Activated CD8-positive, alpha-beta memory T cell treated with anti-CD3 and anti-CD28 coated beads, Interleukin-2, amount 10 ng/mL, durations not matched to agents 7 days and 5 days (primary cell): ENCODE results near the gene C19orf85. TPM values are rescaled to one million over a fixed set of nuclear protein-coding genes. Genes with fewer than 3 reads are reported as not detected.
"Not testable (repeated sequence)": the region's sequence is repeated elsewhere in the genome, so short reads cannot be mapped to it uniquely, and the experiment has no call there.

ENCODE experiments used
- ATAC-seq: fragments of 150-1000 bp; cut with Tn5 transposase; one replicate; pipeline ENCODE4 v1.10.0; 2021; ENCODE audit warnings: moderate library complexity
- CTCF ChIA-PET: fragments of 350-600 bp; sonication (Branson Sonifier 250); formaldehyde crosslinking; loops from one replicate; lab custom pipeline; 2021; ENCODE audit warnings: antibody characterized with exemption; lab: Charles Lee
- DNase-seq: peaks from one replicate; pipeline ENCODE4 v3.0.0-alpha.2; 2020
- H3K27ac Mint-ChIP-seq: one replicate; pipeline ENCODE4 v1.8.0; 2021; ENCODE audit warnings: mild to moderate bottlenecking, mixed read lengths
- H3K27me3 Mint-ChIP-seq: one replicate; pipeline ENCODE4 v1.8.0; 2021; ENCODE audit warnings: mixed read lengths
- H3K36me3 Mint-ChIP-seq: one replicate; pipeline ENCODE4 v1.8.0; 2021; ENCODE audit warnings: mild to moderate bottlenecking, mixed read lengths
- H3K4me1 Mint-ChIP-seq: one replicate; pipeline ENCODE4 v1.8.0; 2021; ENCODE audit warnings: mixed read lengths
- H3K4me3 Mint-ChIP-seq: one replicate; pipeline ENCODE4 v1.8.0; 2021; ENCODE audit warnings: mild to moderate bottlenecking, moderate library complexity, mixed read lengths
- H3K9me3 Mint-ChIP-seq: one replicate; pipeline ENCODE4 v1.8.0; 2022; ENCODE audit warnings: low read depth, mixed read lengths
- total RNA-seq, 2 experiments: library from RNA; stranded (reverse); gene quantifications; one replicate each; pipeline ENCODE4 v1.2.3, GENCODE V29; 2021

Gene C19orf85
- total RNA-seq, 2 experiments from 2014 or later = not detected

GRCh38 chr19:55456347-55456746, 8.2 kb downstream of the C19orf85 start:
- Mint-ChIP-seq H3K36me3 (peaks cover 4% of the 10 kb centered on the region), H3K27ac (no peak overlapping the region), H3K4me3 (no peak overlapping the region), H3K9me3 (no peaks in the 10 kb centered on the region), H3K27me3 (peaks cover 14% of the 10 kb centered on the region), H3K4me1 (peaks cover 17% of the 10 kb centered on the region)
- CTCF ChIA-PET = no interaction called here
- DNase-seq = no peak
- ATAC-seq = no peak

- Mint-ChIP-seq H3K4me3 (no peak overlapping the region), H3K36me3 (peaks cover 4% of the 10 kb centered on the region), H3K27ac (no peak overlapping the region), H3K9me3 (no peaks in the 10 kb centered on the region), H3K27me3 (peaks cover 17% of the 10 kb centered on the region), H3K4me1 (peaks cover 14% of the 10 kb centered on the region)
- DNase-seq = no peak
- no peak for ATAC-seq
- CTCF ChIA-PET = no interaction called here
Measured at GRCh38 chr19:55455576-55456235, 8.8 kb downstream of the C19orf85 start.

- H3K9me3 Mint-ChIP-seq = no peaks in the 10 kb centered on the region
- peaks cover 4% of the 10 kb centered on the region for H3K36me3 Mint-ChIP-seq
- H3K27me3 Mint-ChIP-seq = peaks cover 22% of the 10 kb centered on the region
- no peak overlapping the region for H3K27ac Mint-ChIP-seq
- no peak for ATAC-seq
- H3K4me3 Mint-ChIP-seq = no peak overlapping the region
- H3K4me1 Mint-ChIP-seq = peaks cover 6% of the 10 kb centered on the region
- DNase-seq = peak; percentile 68
- CTCF ChIA-PET = interaction anchor here (1.0 kb wide), 1 partner anchor 173 kb away, joined by 3 read pairs; no protein-coding TSS in a partner anchor
Measured at GRCh38 chr19:55454787-55455243, 9.7 kb downstream of the C19orf85 start.

GRCh38 chr19:55453511-55454260, 10.9 kb downstream of the C19orf85 start:
- peaks cover 23% of the 10 kb centered on the region for H3K27me3 Mint-ChIP-seq
- CTCF ChIA-PET = interaction anchor here (0.6 to 1.6 kb wide), 8 partner anchors 9 to 313 kb away, joined by 3 to 8 read pairs (median 4); no protein-coding TSS in a partner anchor
- no peak overlapping the region for H3K4me3 Mint-ChIP-seq
- peaks cover 6% of the 10 kb centered on the region for H3K4me1 Mint-ChIP-seq
- no peak overlapping the region for H3K27ac Mint-ChIP-seq
- no peaks in the 10 kb centered on the region for H3K9me3 Mint-ChIP-seq
- DNase-seq (no peak), ATAC-seq (no peak)
- H3K36me3 Mint-ChIP-seq = peaks cover 4% of the 10 kb centered on the region

- ATAC-seq = peak; percentile 53
- no peak overlapping the region for H3K27ac Mint-ChIP-seq
- CTCF ChIA-PET = interaction anchor here (0.6 to 1.6 kb wide), 4 partner anchors 14 to 312 kb away, joined by 3 to 8 read pairs (median 6); no protein-coding TSS in a partner anchor
Measured at GRCh38 chr19:55452749-55453346, 11.7 kb downstream of the C19orf85 start.

GRCh38 chr19:55451965-55452748, 12.4 kb downstream of the C19orf85 start:
- ATAC-seq (no peak), DNase-seq (no peak)
- Mint-ChIP-seq H3K9me3 (no peaks in the 10 kb centered on the region), H3K27ac (no peak overlapping the region), H3K27me3 (peaks cover 23% of the 10 kb centered on the region), H3K4me3 (no peak overlapping the region), H3K36me3 (peaks cover 4% of the 10 kb centered on the region), H3K4me1 (peaks cover 6% of the 10 kb centered on the region)
- CTCF ChIA-PET = interaction anchor here (0.8 kb wide), 1 partner anchor 15 kb away, joined by 3 read pairs; no protein-coding TSS in a partner anchor

More at GRCh38 chr19:55452749-55453346, 11.7 kb downstream of the C19orf85 start:
- H3K4me3 Mint-ChIP-seq = no peak overlapping the region
- no peaks in the 10 kb centered on the region for H3K9me3 Mint-ChIP-seq
- H3K4me1 Mint-ChIP-seq = peaks cover 6% of the 10 kb centered on the region
- H3K27me3 Mint-ChIP-seq = peaks cover 23% of the 10 kb centered on the region
- peak; percentile 59 for DNase-seq
- H3K36me3 Mint-ChIP-seq = peaks cover 4% of the 10 kb centered on the region

- CTCF ChIA-PET = interaction anchor here (0.8 kb wide), 1 partner anchor 15 kb away, joined by 3 read pairs; no protein-coding TSS in a partner anchor
- no peak for DNase-seq
- H3K27ac Mint-ChIP-seq = no peak overlapping the region
Measured at GRCh38 chr19:55451163-55451964, 13.2 kb downstream of the C19orf85 start.

GRCh38 chr19:55449469-55449868, 15.1 kb downstream of the C19orf85 start:
- ATAC-seq (no peak), DNase-seq (no peak)
- no peaks in the 10 kb centered on the region for H3K9me3 Mint-ChIP-seq
- H3K27me3 Mint-ChIP-seq = peaks cover 37% of the 10 kb centered on the region
- H3K27ac Mint-ChIP-seq = no peak overlapping the region
- peaks cover 4% of the 10 kb centered on the region for H3K36me3 Mint-ChIP-seq
- CTCF ChIA-PET = interaction anchor here (0.7 kb wide), 1 partner anchor 272 kb away, joined by 3 read pairs; no protein-coding TSS in a partner anchor
- peaks cover 6% of the 10 kb centered on the region for H3K4me1 Mint-ChIP-seq
- no peak overlapping the region for H3K4me3 Mint-ChIP-seq

More at GRCh38 chr19:55451163-55451964, 13.2 kb downstream of the C19orf85 start:
- Mint-ChIP-seq H3K9me3 (no peaks in the 10 kb centered on the region), H3K36me3 (peaks cover 4% of the 10 kb centered on the region), H3K4me3 (no peak overlapping the region), H3K27me3 (peaks cover 23% of the 10 kb centered on the region), H3K4me1 (peaks cover 6% of the 10 kb centered on the region)
- no peak for ATAC-seq

- H3K36me3 Mint-ChIP-seq, CTCF ChIA-PET, H3K27ac Mint-ChIP-seq, DNase-seq, H3K9me3 Mint-ChIP-seq, H3K4me1 Mint-ChIP-seq, H3K4me3 Mint-ChIP-seq, ATAC-seq: not testable (repeated sequence)
- H3K27me3 Mint-ChIP-seq = peaks cover 45% of the 10 kb centered on the region
Measured at GRCh38 chr19:55448175-55448490, 16.4 kb downstream of the C19orf85 start.

GRCh38 chr19:55447421-55448174, 17.0 kb downstream of the C19orf85 start:
- H3K4me1 Mint-ChIP-seq = peaks cover 2% of the 10 kb centered on the region
- CTCF ChIA-PET = no interaction called here

GRCh38 chr19:55446060-55446459, 18.5 kb downstream of the C19orf85 start:
- peaks cover 51% of the 10 kb centered on the region for H3K27me3 Mint-ChIP-seq
- H3K9me3 Mint-ChIP-seq = no peaks in the 10 kb centered on the region
- H3K27ac Mint-ChIP-seq = no peak overlapping the region
- H3K4me1 Mint-ChIP-seq = peaks cover 9% of the 10 kb centered on the region
- ATAC-seq (no peak), DNase-seq (no peak)
- CTCF ChIA-PET = no interaction called here
- H3K36me3 Mint-ChIP-seq = no peaks in the 10 kb centered on the region
- H3K4me3 Mint-ChIP-seq = no peak overlapping the region

More at GRCh38 chr19:55447421-55448174, 17.0 kb downstream of the C19orf85 start:
- H3K9me3 Mint-ChIP-seq = no peaks in the 10 kb centered on the region
- H3K27ac Mint-ChIP-seq = no peak overlapping the region
- ATAC-seq = peak; percentile 59
- H3K4me3 Mint-ChIP-seq = no peak overlapping the region
- H3K27me3 Mint-ChIP-seq = peaks cover 50% of the 10 kb centered on the region
- H3K36me3 Mint-ChIP-seq = no peaks in the 10 kb centered on the region
- no peak for DNase-seq
